ENCODE results near the gene B3GAT2.

Gene B3GAT2

GRCh38 chr6:70901324-70901723, 55.5 kb downstream of the B3GAT2 start:
- TF ChIP-seq, protein P1, sequence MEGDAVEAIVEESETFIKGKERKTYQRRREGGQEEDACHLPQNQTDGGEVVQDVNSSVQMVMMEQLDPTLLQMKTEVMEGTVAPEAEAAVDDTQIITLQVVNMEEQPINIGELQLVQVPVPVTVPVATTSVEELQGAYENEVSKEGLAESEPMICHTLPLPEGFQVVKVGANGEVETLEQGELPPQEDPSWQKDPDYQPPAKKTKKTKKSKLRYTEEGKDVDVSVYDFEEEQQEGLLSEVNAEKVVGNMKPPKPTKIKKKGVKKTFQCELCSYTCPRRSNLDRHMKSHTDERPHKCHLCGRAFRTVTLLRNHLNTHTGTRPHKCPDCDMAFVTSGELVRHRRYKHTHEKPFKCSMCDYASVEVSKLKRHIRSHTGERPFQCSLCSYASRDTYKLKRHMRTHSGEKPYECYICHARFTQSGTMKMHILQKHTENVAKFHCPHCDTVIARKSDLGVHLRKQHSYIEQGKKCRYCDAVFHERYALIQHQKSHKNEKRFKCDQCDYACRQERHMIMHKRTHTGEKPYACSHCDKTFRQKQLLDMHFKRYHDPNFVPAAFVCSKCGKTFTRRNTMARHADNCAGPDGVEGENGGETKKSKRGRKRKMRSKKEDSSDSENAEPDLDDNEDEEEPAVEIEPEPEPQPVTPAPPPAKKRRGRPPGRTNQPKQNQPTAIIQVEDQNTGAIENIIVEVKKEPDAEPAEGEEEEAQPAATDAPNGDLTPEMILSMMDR (conservative IDR thresholded peaks at IDR 0.05; ENCODE audit: low read depth, low read length), result peak; percentile 54
- no peak overlapping the region for H3K4me3 ChIP-seq (ENCODE audit: low read length)
- DNase-seq (ENCODE audit: low read depth), result no peak

GRCh38 chr6:70900047-70900446, 56.8 kb downstream of the B3GAT2 start:
- H3K4me3 ChIP-seq (ENCODE audit: low read length), result no peak overlapping the region

GRCh38 chr6:70894001-70894400, 62.9 kb downstream of the B3GAT2 start:
- H3K4me3 ChIP-seq (ENCODE audit: low read length), result no peak overlapping the region
- TF ChIP-seq, protein P1 (conservative IDR thresholded peaks at IDR 0.05; ENCODE audit: low read depth, low read length), result no peak
- no peak for DNase-seq (ENCODE audit: low read depth)

More at GRCh38 chr6:70900047-70900446, 56.8 kb downstream of the B3GAT2 start:
- TF ChIP-seq, protein P1 (conservative IDR thresholded peaks at IDR 0.05; ENCODE audit: low read depth, low read length), result no peak
- no peak for DNase-seq (ENCODE audit: low read depth)

GRCh38 chr6:70889270-70889669, 67.6 kb downstream of the B3GAT2 start:
- no peak for DNase-seq (ENCODE audit: low read depth)
- H3K4me3 ChIP-seq (ENCODE audit: low read length), result no peak overlapping the region
- TF ChIP-seq, protein P1 (conservative IDR thresholded peaks at IDR 0.05; ENCODE audit: low read depth, low read length), result no peak

DNA sequence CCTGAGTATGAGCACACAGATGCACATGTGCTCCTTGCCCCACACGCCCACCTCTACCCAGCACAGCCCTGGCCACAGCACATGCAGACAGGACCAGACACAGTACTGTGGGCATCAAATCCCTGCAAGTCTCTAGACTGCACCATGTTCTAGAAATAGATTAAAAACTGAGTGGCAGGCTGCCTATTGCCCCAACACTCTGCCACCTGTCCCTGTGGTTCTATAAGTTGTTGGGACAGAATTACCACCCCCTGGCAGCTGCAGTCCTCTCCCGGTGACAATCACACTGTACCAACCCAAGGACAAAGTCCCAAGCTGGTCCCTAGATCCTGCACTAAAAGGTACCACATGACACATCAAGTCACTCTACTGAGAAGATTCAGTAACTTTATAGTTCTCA, 70.2 kb downstream of the B3GAT2 start:
- DNase-seq (ENCODE audit: low read depth), result no peak
- TF ChIP-seq, protein P1 (conservative IDR thresholded peaks at IDR 0.05; ENCODE audit: low read depth, low read length), result no peak
- no peak overlapping the region for H3K4me3 ChIP-seq (ENCODE audit: low read length)

DNA sequence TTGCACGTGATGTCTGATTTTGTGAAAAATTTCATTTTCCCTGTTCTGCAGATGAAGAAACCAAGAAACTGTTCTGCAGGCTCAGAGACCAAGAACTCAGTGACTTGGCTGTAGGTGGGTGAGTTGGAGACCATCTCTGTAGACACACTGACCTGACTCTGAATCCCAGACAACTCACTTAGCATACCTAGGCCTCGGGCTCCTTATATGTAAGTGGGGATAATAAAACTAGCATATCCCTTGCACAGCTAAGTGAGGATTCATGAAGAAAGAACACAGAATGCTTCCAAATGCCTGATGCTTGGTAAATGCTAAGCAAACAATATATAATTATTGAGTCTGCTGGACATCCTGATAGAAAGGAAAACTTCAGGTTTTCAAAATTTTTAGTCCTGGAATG, 70.8 kb downstream of the B3GAT2 start:
- no peak for DNase-seq (ENCODE audit: low read depth)
- no peak overlapping the region for H3K4me3 ChIP-seq (ENCODE audit: low read length)
- TF ChIP-seq, protein P1 (conservative IDR thresholded peaks at IDR 0.05; ENCODE audit: low read depth, low read length), result no peak

- TF ChIP-seq, protein P1 (conservative IDR thresholded peaks at IDR 0.05; ENCODE audit: low read depth, low read length), result peak; percentile 84
- DNase-seq (ENCODE audit: low read depth), result no peak
- no peak overlapping the region for H3K4me3 ChIP-seq (ENCODE audit: low read length)
Measured at GRCh38 chr6:70884074-70884983, 72.5 kb downstream of the B3GAT2 start.
